GM12865 (cell line): ENCODE measurements around the gene TTC28.
A peak's percentile ranks its signal among the peaks of the same experiment; 100 is the strongest.

Experiments used
- DNase-seq: peaks from one replicate; pipeline ENCODE4 v3.0.0; 2010; ENCODE audit warnings: low read depth
- H3K4me3 ChIP-seq: 2 replicates; pipeline ENCODE4 v1.5.1; 2011; ENCODE audit warnings: mild to moderate bottlenecking, low read depth, low read length, control low read depth
- CTCF ChIP-seq: IDR thresholded peaks from 2 replicates; pipeline ENCODE4 v1.5.1; 2011; ENCODE audit warnings: low read length, control low read depth, low read depth, inconsistent platforms; ENCODE audit not compliant: insufficient read depth; ENCODE audit errors: missing control alignments

The TTC28 gene

GRCh38 chr22:28048529-28048928, 631.1 kb downstream of the TTC28 start:
- DNase-seq = no peak
- no peak for TF ChIP-seq CTCF
- no peak overlapping the region for H3K4me3 ChIP-seq

- no peak for TF ChIP-seq CTCF
- DNase-seq = no peak
- H3K4me3 ChIP-seq = no peak overlapping the region
Measured at GRCh38 chr22:28047740-28048139, 631.9 kb downstream of the TTC28 start.

GRCh38 chr22:28046100-28046499, 633.5 kb downstream of the TTC28 start:
- DNase-seq = no peak
- TF ChIP-seq CTCF = no peak
- H3K4me3 ChIP-seq = no peak overlapping the region

- DNase-seq = peak; percentile 36
- no peak overlapping the region for H3K4me3 ChIP-seq
- TF ChIP-seq CTCF = no peak
Measured at GRCh38 chr22:28044546-28045173, 635.0 kb downstream of the TTC28 start.

GRCh38 chr22:28043266-28043665, 636.4 kb downstream of the TTC28 start:
- no peak for TF ChIP-seq CTCF
- DNase-seq = no peak
- no peak overlapping the region for H3K4me3 ChIP-seq

- H3K4me3 ChIP-seq = no peak overlapping the region
- DNase-seq = peak; percentile 7
Measured at GRCh38 chr22:28034760-28035401, 644.8 kb downstream of the TTC28 start.

More at GRCh38 chr22:28034760-28035401, 644.8 kb downstream of the TTC28 start:
- TF ChIP-seq CTCF = no peak
